Right renal cortex interstitium (tissue), 3 donors: ENCODE measurements around the gene PHF13. TPM values are rescaled to one million over a fixed set of nuclear protein-coding genes. Genes with fewer than 3 reads are reported as not detected.

Source experiments
- DNase-seq, 3 donors: peaks; one replicate each; pipeline ENCODE4 v3.0.0-alpha.2; 2013; ENCODE audit warnings: low read depth in 3 of 3, low spot score in 2 of 3
- polyA plus RNA-seq, 3 donors: library from polyadenylated mRNA; unstranded; fragments of 120-200 nt; gene quantifications; one replicate each; pipeline ENCODE4 v1.2.1, GENCODE V29; 2013; ENCODE audit not compliant: insufficient read length in 3 of 3

The PHF13 gene
- polyA plus RNA-seq, 3 donors = 23.5 to 25.0 (median 23.6) TPM

- no peak for DNase-seq
Observed at GRCh38 chr1:6601049-6601922, 12.2 kb upstream of the PHF13 start.

- DNase-seq = no peak
Observed at GRCh38 chr1:6601923-6602668, 11.4 kb upstream of the PHF13 start.

- peak in 1 of 3 donors; percentile 69 for DNase-seq
Observed at GRCh38 chr1:6602669-6603237, 10.8 kb upstream of the PHF13 start, which contains the start of gene KLHL21. Gene KLHL21, minus strand, starts transcription at chr1:6602869. Its CDS starts 52 bp downstream, at chr1:6602817.

GRCh38 chr1:6603238-6603914, 10.2 kb upstream of the PHF13 start:
- DNase-seq = peak in 1 of 3 donors; percentile 58

GRCh38 chr1:6603915-6604558, 9.5 kb upstream of the PHF13 start:
- no peak for DNase-seq

- DNase-seq = no peak
Observed at GRCh38 chr1:6612641-6613360, 730 bp upstream of the PHF13 start.

GRCh38 chr1:6614019-6614928, 743 bp downstream of the PHF13 start:
- DNase-seq = no peak

GRCh38 chr1:6614929-6615785, 1.6 kb downstream of the PHF13 start:
- no peak for DNase-seq

- no peak for DNase-seq
Observed at GRCh38 chr1:6619045-6619444, 5.5 kb downstream of the PHF13 start.

GRCh38 chr1:6621429-6622391, 8.2 kb downstream of the PHF13 start:
- no peak for DNase-seq

GRCh38 chr1:6622396-6623152, 9.0 kb downstream of the PHF13 start:
- DNase-seq = no peak

GRCh38 chr1:6623269-6623965, 9.9 kb downstream of the PHF13 start:
- DNase-seq = no peak

- no peak for DNase-seq
Observed at GRCh38 chr1:6624710-6625583, 11.4 kb downstream of the PHF13 start, which contains the start of gene THAP3. Gene THAP3, plus strand, starts transcription at chr1:6624868. Its CDS starts 351 bp downstream, at chr1:6625219.

GRCh38 chr1:6625584-6626149, 12.1 kb downstream of the PHF13 start:
- no peak for DNase-seq
